Suppressor macrophage treated with lipopolysaccharide for 4 hours (primary cell): ENCODE measurements around the gene SLC38A8.

ENCODE experiments used
- DNase-seq: peaks from one replicate; pipeline ENCODE4 v3.0.0-alpha.2; 2020

SLC38A8 gene

GRCh38 chr16:84047626-84048025 is 5.0 kb upstream of the SLC38A8 start:
- no peak for DNase-seq

GRCh38 chr16:84047206-84047605 is 4.6 kb upstream of the SLC38A8 start:
- no peak for DNase-seq

- no peak for DNase-seq
Observed at GRCh38 chr16:84045818-84046470, 3.3 kb upstream of the SLC38A8 start.

GRCh38 chr16:84045001-84045817 is 2.6 kb upstream of the SLC38A8 start:
- DNase-seq, result no peak

- peak; percentile 37 for DNase-seq
Observed at GRCh38 chr16:84044118-84044488, 1.5 kb upstream of the SLC38A8 start.

- DNase-seq, result no peak
Observed at GRCh38 chr16:84043486-84044117, 1.0 kb upstream of the SLC38A8 start.

- no peak for DNase-seq
Observed at GRCh38 chr16:84042879-84043485, 387 bp upstream of the SLC38A8 start.

GRCh38 chr16:84041881-84042280 is 714 bp downstream of the SLC38A8 start:
- no peak for DNase-seq

GRCh38 chr16:84040823-84041820 is 1.5 kb downstream of the SLC38A8 start:
- DNase-seq, result no peak

- DNase-seq, result no peak
Observed at GRCh38 chr16:84040226-84040822, 2.3 kb downstream of the SLC38A8 start.

GRCh38 chr16:84039696-84040095 is 2.9 kb downstream of the SLC38A8 start:
- no peak for DNase-seq

GRCh38 chr16:84038469-84038868 is 4.1 kb downstream of the SLC38A8 start:
- DNase-seq, result no peak

GRCh38 chr16:84036982-84037425 is 5.6 kb downstream of the SLC38A8 start:
- no peak for DNase-seq

- no peak for DNase-seq
Observed at GRCh38 chr16:84036131-84036530, 6.5 kb downstream of the SLC38A8 start.

GRCh38 chr16:84034516-84034915 is 8.1 kb downstream of the SLC38A8 start:
- DNase-seq, result no peak

GRCh38 chr16:84033251-84034195 is 9.1 kb downstream of the SLC38A8 start:
- DNase-seq, result no peak

- no peak for DNase-seq
Observed at GRCh38 chr16:84032458-84033178, 10.0 kb downstream of the SLC38A8 start.

- DNase-seq, result no peak
Observed at GRCh38 chr16:84031556-84031955, 11.0 kb downstream of the SLC38A8 start.

- DNase-seq, result peak; percentile 83
Observed at GRCh38 chr16:84029297-84030047, 13.1 kb downstream of the SLC38A8 start.
